IMR-90 (cell line): ENCODE data around the gene GALNT9. TPM values are rescaled to one million over a fixed set of nuclear protein-coding genes. Genes with fewer than 3 reads are reported as not detected.

Source experiments
- ATAC-seq: fragments of 200-7000 bp; cut with Tn5 transposase; 2 replicates; pipeline ENCODE4 v1.9.1; 2020; ENCODE audit warnings: low read depth, mild to moderate bottlenecking, moderate library complexity
- BruUV-seq: library from RNA; stranded (reverse); fragments of 400-500 nt; replicated peaks from 2 replicates; lab custom pipeline; 2021; lab: Mats Ljungman, UMichigan
- CTCF ChIA-PET: fragments of 300-600 bp; formaldehyde crosslinking; extraction: SDS; loops from one replicate; lab custom pipeline; 2021; ENCODE audit warnings: antibody characterized with exemption; lab: Yijun Ruan, JAX
- POLR2A ChIA-PET: fragments of 300-600 bp; sonication (Branson Sonifier 250); formaldehyde crosslinking; loops from one replicate; lab custom pipeline; 2022; ENCODE audit warnings: antibody characterized with exemption; ENCODE audit not compliant: unreplicated experiment; lab: Charles Lee
- DNase-seq: peaks from one replicate; pipeline ENCODE4 v3.0.0; 2013
- H2AFZ ChIP-seq: replicated peaks from 2 replicates; pipeline ENCODE3; 2013; ENCODE audit warnings: low read length, mild to moderate bottlenecking; ENCODE audit not compliant: poor library complexity
- H2AK5ac ChIP-seq: 2 replicates; pipeline ENCODE4 v1.6.1; 2013; ENCODE audit warnings: low read depth, low read length, inconsistent platforms
- H2AK9ac ChIP-seq: replicated peaks from 2 replicates; pipeline ENCODE3; 2013; ENCODE audit warnings: mild to moderate bottlenecking, low read depth, low read length, moderate library complexity; ENCODE audit not compliant: poor library complexity
- H2BK120ac ChIP-seq: 2 replicates; pipeline ENCODE4 v1.6.1; 2013; ENCODE audit warnings: low read depth, low read length, inconsistent platforms
- H2BK15ac ChIP-seq: 3 replicates; pipeline ENCODE4 v1.6.1; 2013; ENCODE audit warnings: low read depth, low read length, inconsistent platforms
- H2BK20ac ChIP-seq: 2 replicates; pipeline ENCODE4 v1.6.1; 2013; ENCODE audit warnings: low read depth, mild to moderate bottlenecking, inconsistent platforms, low read length, moderate library complexity
- H2BK5ac ChIP-seq: 2 replicates; pipeline ENCODE4 v1.6.1; 2013; ENCODE audit warnings: mild to moderate bottlenecking, low read depth, low read length, inconsistent platforms; ENCODE audit not compliant: poor library complexity, severe bottlenecking
- H3K14ac ChIP-seq: replicated peaks from 2 replicates; pipeline ENCODE4 v1.6.1; 2013; ENCODE audit warnings: low read depth, low read length, inconsistent platforms
- H3K18ac ChIP-seq: 2 replicates; pipeline ENCODE4 v1.6.1; 2013; ENCODE audit warnings: low read depth, low read length, control low read depth
- H3K23ac ChIP-seq: 2 replicates; pipeline ENCODE4 v1.6.1; 2013; ENCODE audit warnings: low read depth, low read length, inconsistent platforms
- H3K27ac ChIP-seq: 2 replicates; pipeline ENCODE4 v1.5.1; 2013; ENCODE audit warnings: mild to moderate bottlenecking, control low read depth, low read length; ENCODE audit not compliant: insufficient read depth
- H3K27me3 ChIP-seq: 2 replicates; pipeline ENCODE4 v1.6.1; 2013; ENCODE audit warnings: low read length; ENCODE audit not compliant: control insufficient read depth, insufficient read depth
- H3K36me3 ChIP-seq: 2 replicates; pipeline ENCODE4 v1.6.1; 2013; ENCODE audit warnings: low read length, mixed read lengths; ENCODE audit not compliant: control insufficient read depth, insufficient read depth
- H3K4ac ChIP-seq: 2 replicates; pipeline ENCODE4 v1.6.1; 2013; ENCODE audit warnings: low read depth, low read length, inconsistent platforms
- H3K4me1 ChIP-seq: 2 replicates; pipeline ENCODE4 v1.6.1; 2013; ENCODE audit warnings: low read length, mixed read lengths; ENCODE audit not compliant: control insufficient read depth, insufficient read depth
- H3K4me2 ChIP-seq: 2 replicates; pipeline ENCODE4 v1.6.1; 2013; ENCODE audit warnings: low read depth, mild to moderate bottlenecking, control low read depth, low read length, moderate library complexity
- H3K4me3 ChIP-seq: 2 replicates; pipeline ENCODE4 v1.5.1; 2013; ENCODE audit warnings: low read depth, mild to moderate bottlenecking, control low read depth, low read length, moderate library complexity; ENCODE audit not compliant: insufficient read depth
- H3K56ac ChIP-seq: 2 replicates; pipeline ENCODE4 v1.6.1; 2013; ENCODE audit warnings: low read length, inconsistent platforms; ENCODE audit not compliant: insufficient read depth; ENCODE audit errors: extremely low read depth
- H3K79me1 ChIP-seq, 2 experiments: 2 replicates each; pipeline ENCODE4 v1.6.1; 2013; ENCODE audit warnings: low read length in 2 of 2, inconsistent platforms in 1 of 2, low read depth in 1 of 2
- H3K9ac ChIP-seq: 2 replicates; pipeline ENCODE4 v1.6.1; 2013; ENCODE audit warnings: low read depth, low read length, control low read depth
- H3K9me1 ChIP-seq: 2 replicates; pipeline ENCODE4 v1.6.1; 2013; ENCODE audit warnings: low read length, inconsistent platforms; ENCODE audit not compliant: insufficient read depth
- H3K9me3 ChIP-seq: 2 replicates; pipeline ENCODE4 v1.6.1; 2013; ENCODE audit warnings: low read length; ENCODE audit not compliant: control insufficient read depth, insufficient read depth
- H4K20me1 ChIP-seq: 2 replicates; pipeline ENCODE4 v1.6.1; 2013; ENCODE audit warnings: low read length, inconsistent platforms; ENCODE audit not compliant: insufficient read depth
- H4K5ac ChIP-seq: 2 replicates; pipeline ENCODE4 v1.6.1; 2013; ENCODE audit warnings: mild to moderate bottlenecking, low read depth, low read length, control low read depth
- H4K8ac ChIP-seq, 2 experiments: 2 replicates each; pipeline ENCODE4 v1.6.1; 2013; ENCODE audit warnings: low read depth in 2 of 2, low read length in 2 of 2, control low read depth in 1 of 2, inconsistent platforms in 1 of 2
- H4K91ac ChIP-seq: 2 replicates; pipeline ENCODE4 v1.6.1; 2013; ENCODE audit warnings: low read depth, low read length, inconsistent platforms; ENCODE audit not compliant: insufficient read depth
- MAFK ChIP-seq: IDR thresholded peaks from 2 replicates; pipeline ENCODE4 v1.6.1; 2012; ENCODE audit warnings: low read depth, low read length, improper control_type of control experiment
- MAZ ChIP-seq: IDR thresholded peaks from 2 replicates; pipeline ENCODE4 v1.6.1; 2012; ENCODE audit warnings: low read depth, mild to moderate bottlenecking, low read length, improper control_type of control experiment, moderate library complexity, borderline replicate concordance
- RFX5 ChIP-seq: IDR thresholded peaks from 2 replicates; pipeline ENCODE4 v1.8.0; 2012; ENCODE audit warnings: low read depth, mild to moderate bottlenecking, low read length, moderate library complexity
- WGBS, 2 experiments: methylation state at CpG; one replicate each; pipeline versions ENCODE4 v1.1.5 to v1.1.7; 2013; ENCODE audit warnings: missing lambda C conversion rate in 2 of 2; ENCODE audit not compliant: insufficient read length in 1 of 2; ENCODE audit errors: extremely low coverage in 2 of 2; 5-methylcytosine and 5-hydroxymethylcytosine counted together
- dilution Hi-C: fragments of 300-500 bp; cut with HindIII; formaldehyde crosslinking; loops from one replicate; pipeline ENCODE4 v1.14.3; 2018; ENCODE audit warnings: low sequenced_read_pairs; ENCODE audit not compliant: unreplicated experiment
- in situ Hi-C: fragments of 300-500 bp; cut with MboI; formaldehyde crosslinking; loops from 3 replicates; pipeline ENCODE4 v1.14.3; 2019; ENCODE audit warnings: low sequenced_read_pairs, inconsistent platforms, mixed read lengths
- intact Hi-C: fragments of 100-400 bp; cut with micrococcal nuclease; formaldehyde crosslinking; loops from 2 replicates; pipeline ENCODE4 v1.10.0; 2022
- polyA plus RNA-seq, 3 experiments: library from polyadenylated mRNA; depleted of rRNA; stranded (reverse); fragments of >200 nt; gene quantifications; 2 replicates each; pipeline ENCODE4 v1.2.3, GENCODE V29; 2012; ENCODE audit warnings: low replicate concordance in 1 of 3
- total RNA-seq: library from RNA; depleted of rRNA; stranded (reverse); fragments of >200 nt; gene quantifications from 2 replicates; pipeline ENCODE4 v1.2.3, GENCODE V29; 2012
- TF ChIP-seq, protein P1 (sequence below): conservative IDR thresholded peaks from 2 replicates; pipeline ENCODE4 v1.5.1; 2012; ENCODE audit warnings: mild to moderate bottlenecking, low read depth, low read length, improper control_type of control experiment

The GALNT9 gene
- total and polyA plus RNA-seq, 2 of the 4 experiments (the other 2 are of a cell fraction): under 0.01 to 0.12 TPM

DNA sequence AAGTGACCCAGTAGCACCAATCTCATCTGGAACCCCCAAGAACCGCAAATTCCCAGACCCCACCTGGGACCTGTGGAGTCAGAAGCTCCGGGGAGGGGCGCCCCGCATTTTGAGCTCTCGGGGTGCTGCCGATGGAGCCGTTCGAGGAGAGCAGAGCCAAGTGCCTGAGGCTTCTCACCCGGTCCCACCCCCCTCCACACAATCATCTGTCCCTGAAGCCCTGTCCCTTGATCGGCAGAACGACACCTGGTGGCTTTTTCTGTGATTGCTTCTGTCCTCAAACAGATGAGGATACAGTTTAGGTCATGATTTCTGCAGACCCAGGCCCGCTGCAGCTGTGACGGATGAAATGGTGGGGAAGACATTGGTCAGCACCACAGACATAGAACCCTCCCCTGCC, 110.5 kb downstream of the GALNT9 start:
- Histone ChIP-seq H3K14ac (no peak overlapping the region), H3K36me3 (no peaks in the 10 kb centered on the region), H4K91ac (no peak overlapping the region), H3K4me3 (no peak overlapping the region), H3K4me2 (no peak overlapping the region), H2AK9ac (no peak overlapping the region), H2BK120ac (no peak overlapping the region), H3K9me1 (no peaks in the 10 kb centered on the region), H4K8ac (no peak overlapping the region), H4K5ac (no peak overlapping the region), H4K20me1 (no peaks in the 10 kb centered on the region), H2BK5ac (no peak overlapping the region), H2BK20ac (no peak overlapping the region), H3K27me3 (no peaks in the 10 kb centered on the region; the same call in 1 of the 2 replicates), H3K79me1 (no peaks in the 10 kb centered on the region), H3K18ac (no peak overlapping the region), H3K27ac (no peak overlapping the region), H2BK15ac (no peak overlapping the region), H3K9ac (no peak overlapping the region), H3K56ac (no peak overlapping the region), H3K23ac (no peak overlapping the region), H3K4me1 (no peaks in the 10 kb centered on the region; the same call in 1 of the 2 replicates), H2AK5ac (no peak overlapping the region), H3K9me3 (peaks cover 3% of the 10 kb centered on the region), H2AFZ (no peak overlapping the region), H3K4ac (no peak overlapping the region)
- ChIA-PET CTCF (interaction anchor here (0.9 kb wide), 1 partner anchor 65 kb away, joined by 3 read pairs; no protein-coding TSS in a partner anchor), POLR2A (no interaction called here)
- TF ChIP-seq RFX5: no peak
- TF ChIP-seq, protein P1, sequence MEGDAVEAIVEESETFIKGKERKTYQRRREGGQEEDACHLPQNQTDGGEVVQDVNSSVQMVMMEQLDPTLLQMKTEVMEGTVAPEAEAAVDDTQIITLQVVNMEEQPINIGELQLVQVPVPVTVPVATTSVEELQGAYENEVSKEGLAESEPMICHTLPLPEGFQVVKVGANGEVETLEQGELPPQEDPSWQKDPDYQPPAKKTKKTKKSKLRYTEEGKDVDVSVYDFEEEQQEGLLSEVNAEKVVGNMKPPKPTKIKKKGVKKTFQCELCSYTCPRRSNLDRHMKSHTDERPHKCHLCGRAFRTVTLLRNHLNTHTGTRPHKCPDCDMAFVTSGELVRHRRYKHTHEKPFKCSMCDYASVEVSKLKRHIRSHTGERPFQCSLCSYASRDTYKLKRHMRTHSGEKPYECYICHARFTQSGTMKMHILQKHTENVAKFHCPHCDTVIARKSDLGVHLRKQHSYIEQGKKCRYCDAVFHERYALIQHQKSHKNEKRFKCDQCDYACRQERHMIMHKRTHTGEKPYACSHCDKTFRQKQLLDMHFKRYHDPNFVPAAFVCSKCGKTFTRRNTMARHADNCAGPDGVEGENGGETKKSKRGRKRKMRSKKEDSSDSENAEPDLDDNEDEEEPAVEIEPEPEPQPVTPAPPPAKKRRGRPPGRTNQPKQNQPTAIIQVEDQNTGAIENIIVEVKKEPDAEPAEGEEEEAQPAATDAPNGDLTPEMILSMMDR: 0 out of 2 replicates have a peak, but pooled peaks have one; percentile 15
- TF ChIP-seq MAFK: no peak
- no peak for TF ChIP-seq MAZ
- dilution Hi-C loops (no loop called here), in situ Hi-C loops (no loop called here), intact Hi-C loops (loop anchor here (1.0 kb wide), 1 partner anchor 65 kb away; no protein-coding TSS in a partner anchor)
- ATAC-seq: no peak; the same call in 1 of the 2 replicates
- WGBS, 2 experiments: no CpG with 5 or more reads among the region's 13 CpGs
- no TSS peak for BruUV-seq
- DNase-seq: no peak
